ENCODE measurements around the gene PFN3.

Gene PFN3

GRCh38 chr5:177399997-177400868, at the start of gene PFN3:
PFN3 (minus strand) TSS chr5:177400661; CDS start chr5:177400576, 85 bp downstream.
- in situ Hi-C loops (cut with HindIII; ENCODE audit: low pct_unique_long_range_greater_than_20kb, low sequenced_read_pairs), result no loop called here
- no peak for TF ChIP-seq JUND (IDR thresholded peaks at IDR 0.05; ENCODE audit: low read depth)
- DNase-seq (ENCODE audit: low read depth in 1 of 2, low spot score in 1 of 2), result no peak

GRCh38 chr5:177449140-177450061, 48.9 kb upstream of the PFN3 start:
- no peak for DNase-seq (ENCODE audit: low read depth in 1 of 2, low spot score in 1 of 2)
- no peak for TF ChIP-seq JUND (IDR thresholded peaks at IDR 0.05; ENCODE audit: low read depth)
- in situ Hi-C loops (cut with HindIII; ENCODE audit: low pct_unique_long_range_greater_than_20kb, low sequenced_read_pairs), result no loop called here

- no peak for TF ChIP-seq JUND (IDR thresholded peaks at IDR 0.05; ENCODE audit: low read depth)
- in situ Hi-C loops (cut with HindIII; ENCODE audit: low pct_unique_long_range_greater_than_20kb, low sequenced_read_pairs), result no loop called here
Measured at GRCh38 chr5:177448244-177448950, 47.9 kb upstream of the PFN3 start.

GRCh38 chr5:177447611-177448243, 47.3 kb upstream of the PFN3 start:
- TF ChIP-seq JUND (IDR thresholded peaks at IDR 0.05; ENCODE audit: low read depth), result no peak
- no peak for DNase-seq (ENCODE audit: low read depth in 1 of 2, low spot score in 1 of 2)
- in situ Hi-C loops (cut with HindIII; ENCODE audit: low pct_unique_long_range_greater_than_20kb, low sequenced_read_pairs), result no loop called here

More at GRCh38 chr5:177448244-177448950, 47.9 kb upstream of the PFN3 start:
- DNase-seq (ENCODE audit: low read depth in 1 of 2, low spot score in 1 of 2), result no peak

- in situ Hi-C loops (cut with HindIII; ENCODE audit: low pct_unique_long_range_greater_than_20kb, low sequenced_read_pairs), result no loop called here
- no peak for TF ChIP-seq JUND (IDR thresholded peaks at IDR 0.05; ENCODE audit: low read depth)
- DNase-seq (ENCODE audit: low read depth in 1 of 2, low spot score in 1 of 2), result peak; percentile 64 to 68
Measured at GRCh38 chr5:177447066-177447610, 46.7 kb upstream of the PFN3 start.

- no peak for TF ChIP-seq JUND (IDR thresholded peaks at IDR 0.05; ENCODE audit: low read depth)
- DNase-seq (ENCODE audit: low read depth in 1 of 2, low spot score in 1 of 2), result peak; percentile 82 to 91
- in situ Hi-C loops (cut with HindIII; ENCODE audit: low pct_unique_long_range_greater_than_20kb, low sequenced_read_pairs), result no loop called here
Measured at GRCh38 chr5:177446200-177447065, 46.0 kb upstream of the PFN3 start, which contains the start of gene PRR7. PRR7 (plus strand) TSS chr5:177446814; CDS start chr5:177455068, 8,254 bp downstream.

- in situ Hi-C loops (cut with HindIII; ENCODE audit: low pct_unique_long_range_greater_than_20kb, low sequenced_read_pairs), result no loop called here
- TF ChIP-seq JUND (IDR thresholded peaks at IDR 0.05; ENCODE audit: low read depth), result no peak
- DNase-seq (ENCODE audit: low read depth in 1 of 2, low spot score in 1 of 2), result no peak
Measured at GRCh38 chr5:177445917-177446199, 45.4 kb upstream of the PFN3 start.

GRCh38 chr5:177445052-177445916, 44.8 kb upstream of the PFN3 start:
- in situ Hi-C loops (cut with HindIII; ENCODE audit: low pct_unique_long_range_greater_than_20kb, low sequenced_read_pairs), result no loop called here
- TF ChIP-seq JUND (IDR thresholded peaks at IDR 0.05; ENCODE audit: low read depth), result no peak
- no peak for DNase-seq (ENCODE audit: low read depth in 1 of 2, low spot score in 1 of 2)

GRCh38 chr5:177444106-177445051, 43.9 kb upstream of the PFN3 start:
- TF ChIP-seq JUND (IDR thresholded peaks at IDR 0.05; ENCODE audit: low read depth), result no peak
- in situ Hi-C loops (cut with HindIII; ENCODE audit: low pct_unique_long_range_greater_than_20kb, low sequenced_read_pairs), result no loop called here
- no peak for DNase-seq (ENCODE audit: low read depth in 1 of 2, low spot score in 1 of 2)
